ENCODE measurements around the gene BCAS1. TPM values are rescaled to one million over a fixed set of nuclear protein-coding genes. Genes with fewer than 3 reads are reported as not detected.

BCAS1 gene
- total and polyA plus RNA-seq, 2 donors (not counting 3 experiments of a cell fraction or from before 2014, with no cell fraction given), result not detected

GRCh38 chr20:54063580-54063979 is 6.8 kb downstream of the BCAS1 start:
- Histone ChIP-seq H4K20me1 (replicated peaks; ENCODE audit: control insufficient read depth, extremely low read depth, insufficient read depth, low read length) (no peaks in the 10 kb centered on the region), H3K9me1 (replicated peaks; ENCODE audit: control insufficient read depth, extremely low read depth, insufficient read depth, low read length) (no peaks in the 10 kb centered on the region), H3K4me2 (ENCODE audit: insufficient read depth, low read length) (no peak overlapping the region), H3K79me2 (ENCODE audit: control insufficient read depth, insufficient read depth, low read length) (no peaks in the 10 kb centered on the region), H3K36me3 (ENCODE audit: control insufficient read depth in 2 of 2, extremely low read depth in 1 of 2, insufficient read depth in 2 of 2, low read length in 2 of 2) (no peaks in the 10 kb centered on the region), H3K4me3 (replicated peaks in 1 of 3; ENCODE audit: insufficient read depth in 1 of 3, low read depth in 1 of 3, low read length in 3 of 3) (no peak overlapping the region), H3K9ac (replicated peaks; ENCODE audit: extremely low read depth, insufficient read depth, low read length) (no peak overlapping the region), H3K27ac (ENCODE audit: insufficient read depth, low read depth, low read length) (no peak overlapping the region), H3K9me3 (replicated peaks; ENCODE audit: control insufficient read depth, insufficient read depth, low read length) (no peaks in the 10 kb centered on the region), H3K27me3 (ENCODE audit: control insufficient read depth in 2 of 2, insufficient read depth in 2 of 2, low read length in 2 of 2) (no peaks in the 10 kb centered on the region), H2AFZ (ENCODE audit: low read depth, low read length) (no peak overlapping the region), H3K4me1 (ENCODE audit: control insufficient read depth, extremely low read depth, insufficient read depth, low read length) (no peaks in the 10 kb centered on the region)
- POLR2A ChIA-PET, result no interaction called here
- DNase-seq (ENCODE audit: low read depth, low spot score), result no peak
- CTCF ChIA-PET, result interaction anchor here (1.2 to 3.5 kb wide), 4 partner anchors 134 to 1935 kb away, joined by 3 to 36 read pairs (median 7); no protein-coding TSS in a partner anchor
- no TSS peak for BruUV-seq (replicated peaks)
- TF ChIP-seq FOS (IDR thresholded peaks at IDR 0.05; ENCODE audit: borderline replicate concordance, insufficient read depth, low read length), result no peak
- TF ChIP-seq POLR2A (IDR thresholded peaks at IDR 0.05; ENCODE audit: low read depth, low read length), result no peak
- TF ChIP-seq MYC (IDR thresholded peaks at IDR 0.05; ENCODE audit: low read depth, low read length), result no peak
- no peak for TF ChIP-seq POLR2AphosphoS5 (IDR thresholded peaks at IDR 0.05; ENCODE audit: insufficient read depth, low read depth, low read length)
- TF ChIP-seq JUN (IDR thresholded peaks at IDR 0.05; ENCODE audit: borderline replicate concordance, insufficient read depth, insufficient read length, low read depth), result no peak
- TF ChIP-seq GATA2 (IDR thresholded peaks at IDR 0.05; ENCODE audit: insufficient read depth, insufficient read length, low read depth, low read length), result no peak
- no peak for TF ChIP-seq EZH2 (IDR thresholded peaks at IDR 0.05; ENCODE audit: borderline replicate concordance, low read depth, low read length, severe bottlenecking)
- TF ChIP-seq MAX (IDR thresholded peaks at IDR 0.05; ENCODE audit: insufficient read depth, insufficient read length), result no peak
- no peak for TF ChIP-seq CTCF (IDR thresholded peaks at IDR 0.05; ENCODE audit: extremely low read depth in 1 of 2, insufficient read depth in 1 of 2, low read depth in 1 of 2, low read length in 2 of 2)
- dilution Hi-C loops (cut with MboI; ENCODE audit: extremely low pct_ligation_motif_present, low sequenced_read_pairs), result no loop called here
- no peak for FAIRE-seq
- intact Hi-C loops (cut with micrococcal nuclease), result loop anchor here (2.0 kb wide), 1 partner anchor 485 kb away; no protein-coding TSS in a partner anchor
